ENCODE results near the gene LEFTY1. TPM values are rescaled to one million over a fixed set of nuclear protein-coding genes. Genes with fewer than 3 reads are reported as not detected.

LEFTY1 gene
- total and polyA plus RNA-seq, 2 of the 13 experiments (the other 11 are each of a cell fraction or from before 2014, with no cell fraction given): 0.29 to 0.79 TPM

GRCh38 chr1:225897595-225898514 is 8.9 kb upstream of the LEFTY1 start (continued):
- TF ChIP-seq ONECUT2 (CRISPR knock-in tag; IDR thresholded peaks at IDR 0.05) (no peak), ZBTB49 (CRISPR knock-in tag; IDR thresholded peaks at IDR 0.05; ENCODE audit: borderline replicate concordance) (no peak), CHCHD3 (CRISPR knock-in tag; IDR thresholded peaks at IDR 0.05) (no peak), ZNF766 (CRISPR knock-in tag; IDR thresholded peaks at IDR 0.05; ENCODE audit: borderline replicate concordance) (no peak), FOSL2 (CRISPR knock-in tag; IDR thresholded peaks at IDR 0.05) (no peak), KIAA2018 (CRISPR knock-in tag; IDR thresholded peaks at IDR 0.05; ENCODE audit: borderline replicate concordance) (no peak), ZNF121 (CRISPR knock-in tag; IDR thresholded peaks at IDR 0.05) (peak; percentile 92), FIP1L1 (IDR thresholded peaks at IDR 0.05; ENCODE audit: borderline replicate concordance, insufficient read depth, low read depth, low read length) (no peak), TEF (CRISPR knock-in tag; IDR thresholded peaks at IDR 0.05) (no peak)
